Astrocyte of the hippocampus (primary cell): ENCODE data around the gene MUC13.

ENCODE experiments used
- DNase-seq: peaks from one replicate; pipeline ENCODE4 v3.0.0; 2011; ENCODE audit warnings: low read depth, low spot score

MUC13 gene

GRCh38 chr3:124903896-124904834 lies 30.4 kb downstream of the MUC13 start:
- DNase-seq, result no peak

GRCh38 chr3:124896824-124897526 lies 37.6 kb downstream of the MUC13 start:
- DNase-seq, result no peak

GRCh38 chr3:124895756-124896155 lies 38.8 kb downstream of the MUC13 start:
- no peak for DNase-seq

- DNase-seq, result no peak
Observed at GRCh38 chr3:124893526-124893925, 41.0 kb downstream of the MUC13 start.

- peak; percentile 67 for DNase-seq
Observed at GRCh38 chr3:124890573-124891190, 43.9 kb downstream of the MUC13 start.

GRCh38 chr3:124888482-124889441 lies 45.8 kb downstream of the MUC13 start:
- no peak for DNase-seq

- no peak for DNase-seq
Observed at GRCh38 chr3:124887932-124888298, 46.6 kb downstream of the MUC13 start.

- peak; percentile 94 for DNase-seq
Observed at GRCh38 chr3:124887177-124887931, 47.2 kb downstream of the MUC13 start, which contains the start of gene ITGB5. TSS of gene ITGB5 (minus strand) at chr3:124887365. CDS start at chr3:124887000, 365 bp downstream.

GRCh38 chr3:124886168-124887056 lies 48.1 kb downstream of the MUC13 start:
- peak; percentile 77 for DNase-seq

GRCh38 chr3:124885466-124886167 lies 48.9 kb downstream of the MUC13 start:
- peak; percentile 58 for DNase-seq

GRCh38 chr3:124884474-124885101 lies 50.0 kb downstream of the MUC13 start:
- DNase-seq, result no peak

GRCh38 chr3:124883766-124884473 lies 50.6 kb downstream of the MUC13 start:
- peak; percentile 32 for DNase-seq

- DNase-seq, result peak; percentile 47
Observed at GRCh38 chr3:124882816-124883747, 51.5 kb downstream of the MUC13 start.

- peak; percentile 31 for DNase-seq
Observed at GRCh38 chr3:124881976-124882697, 52.4 kb downstream of the MUC13 start.

- DNase-seq, result no peak
Observed at GRCh38 chr3:124879337-124879680, 55.2 kb downstream of the MUC13 start.
